Brain microvascular endothelial cell (primary cell): Measurements from ENCODE around the gene DPH5.
"Not testable (repeated sequence)": the region's sequence is repeated elsewhere in the genome, so short reads cannot be mapped to it uniquely, and the experiment has no call there.

Experiments
- DNase-seq: peaks from one replicate; pipeline ENCODE4 v3.0.0-alpha.2; 2020
- H3K27ac ChIP-seq: fragments of 250-450 bp; sonication (Bioruptor Pico); 2 replicates; pipeline ENCODE4 v1.5.1; 2020; ENCODE audit warnings: mild to moderate bottlenecking, moderate library complexity
- H3K27me3 ChIP-seq: fragments of 250-450 bp; sonication (Bioruptor Pico); replicated peaks from 2 replicates; pipeline ENCODE4 v1.5.1; 2020; ENCODE audit warnings: mild to moderate bottlenecking
- H3K36me3 ChIP-seq: fragments of 250-450 bp; sonication (Bioruptor Pico); replicated peaks from 2 replicates; pipeline ENCODE4 v1.5.1; 2020; ENCODE audit warnings: mild to moderate bottlenecking
- H3K4me3 ChIP-seq: 2 replicates; pipeline ENCODE4 v1.5.1; 2011; ENCODE audit warnings: low read depth, mild to moderate bottlenecking, control low read depth, low read length, moderate library complexity
- CTCF ChIP-seq: IDR thresholded peaks from 2 replicates; pipeline ENCODE4 v1.5.1; 2011; ENCODE audit warnings: low read depth, mild to moderate bottlenecking, moderate library complexity, low read length, control low read depth, inconsistent platforms; ENCODE audit errors: missing control alignments
- in situ Hi-C: cut with HindIII; loops from 2 replicates; pipeline ENCODE4 v1.10.0; 2017; ENCODE audit warnings: low sequenced_read_pairs, low pct_ligation_motif_present

Gene DPH5

GRCh38 chr1:101041300-101041699 is 15.7 kb upstream of the DPH5 start:
- Histone ChIP-seq H3K27me3 (no peaks in the 10 kb centered on the region), H3K4me3 (no peak overlapping the region), H3K27ac (no peak overlapping the region), H3K36me3 (no peaks in the 10 kb centered on the region)
- in situ Hi-C loops: no loop called here
- no peak for DNase-seq
- no peak for TF ChIP-seq CTCF

- Histone ChIP-seq H3K36me3 (no peaks in the 10 kb centered on the region), H3K4me3 (no peak overlapping the region), H3K27ac (no peak overlapping the region), H3K27me3 (no peaks in the 10 kb centered on the region)
- in situ Hi-C loops: no loop called here
- no peak for DNase-seq
- no peak for TF ChIP-seq CTCF
These were observed 15.1 kb upstream of the DPH5 start for GRCh38 chr1:101040666-101041065.

GRCh38 chr1:101039245-101039644 is 13.7 kb upstream of the DPH5 start:
- TF ChIP-seq CTCF: no peak
- in situ Hi-C loops: no loop called here

GRCh38 chr1:101037316-101037715 is 11.7 kb upstream of the DPH5 start:
- no peak for DNase-seq
- H3K36me3 ChIP-seq: no peaks in the 10 kb centered on the region
- no peak overlapping the region for H3K4me3 ChIP-seq
- in situ Hi-C loops: no loop called here
- no peak for TF ChIP-seq CTCF
- no peak overlapping the region for H3K27ac ChIP-seq
- no peaks in the 10 kb centered on the region for H3K27me3 ChIP-seq

More at GRCh38 chr1:101039245-101039644, 13.7 kb upstream of the DPH5 start:
- DNase-seq: peak; percentile 4
- Histone ChIP-seq H3K27ac (no peak overlapping the region), H3K4me3 (no peak overlapping the region), H3K36me3 (no peaks in the 10 kb centered on the region), H3K27me3 (no peaks in the 10 kb centered on the region)

GRCh38 chr1:101033017-101033416 is 7.4 kb upstream of the DPH5 start:
- in situ Hi-C loops: no loop called here
- no peak for TF ChIP-seq CTCF
- Histone ChIP-seq H3K27ac (no peak overlapping the region), H3K27me3 (no peaks in the 10 kb centered on the region), H3K4me3 (no peak overlapping the region), H3K36me3 (no peaks in the 10 kb centered on the region)
- no peak for DNase-seq

GRCh38 chr1:101032129-101032528 is 6.5 kb upstream of the DPH5 start:
- DNase-seq, H3K4me3 ChIP-seq, in situ Hi-C loops, H3K36me3 ChIP-seq, H3K27me3 ChIP-seq, H3K27ac ChIP-seq: not testable (repeated sequence)
